HG03139 (cell line): Measurements from ENCODE around the gene RTBDN.
"Not testable (repeated sequence)": the region's sequence is repeated elsewhere in the genome, so short reads cannot be mapped to it uniquely, and the experiment has no call there.

Experiments
- ATAC-seq: cut with Tn5 transposase; IDR thresholded peaks from one replicate; pipeline ENCODE4 v1.9.1; 2021; ENCODE audit not compliant: unreplicated experiment

The RTBDN gene

GRCh38 chr19:12858041-12858928, 23.9 kb upstream of the RTBDN start:
- no peak for ATAC-seq

- ATAC-seq = no peak
Measured at GRCh38 chr19:12856653-12857052, 22.3 kb upstream of the RTBDN start.

GRCh38 chr19:12847159-12848139, 13.1 kb upstream of the RTBDN start:
- ATAC-seq = no peak

GRCh38 chr19:12846613-12847012, 12.2 kb upstream of the RTBDN start:
- ATAC-seq = not testable (repeated sequence)

- no peak for ATAC-seq
Measured at GRCh38 chr19:12843999-12844732, 9.8 kb upstream of the RTBDN start.

GRCh38 chr19:12843328-12843727, 8.9 kb upstream of the RTBDN start:
- ATAC-seq = no peak

GRCh38 chr19:12842511-12842910, 8.1 kb upstream of the RTBDN start:
- no peak for ATAC-seq

GRCh38 chr19:12841094-12841493, 6.7 kb upstream of the RTBDN start:
- ATAC-seq = no peak

- no peak for ATAC-seq
Measured at GRCh38 chr19:12840091-12841079, 6.0 kb upstream of the RTBDN start.

- ATAC-seq = no peak
Measured at GRCh38 chr19:12838886-12839756, 4.7 kb upstream of the RTBDN start.

- no peak for ATAC-seq
Measured at GRCh38 chr19:12838182-12838885, 4.0 kb upstream of the RTBDN start, which contains the start of gene MAST1. TSS of gene MAST1 (plus strand) at chr19:12838515. CDS start at chr19:12838573, 58 bp downstream.

GRCh38 chr19:12837225-12837624, 2.8 kb upstream of the RTBDN start:
- ATAC-seq = no peak

- no peak for ATAC-seq
Measured at GRCh38 chr19:12836529-12836863, 2.1 kb upstream of the RTBDN start.

GRCh38 chr19:12834976-12835757, 788 bp upstream of the RTBDN start:
- ATAC-seq = no peak

- ATAC-seq = no peak
Measured at GRCh38 chr19:12833738-12834565, 427 bp downstream of the RTBDN start.

GRCh38 chr19:12833418-12833737, 1.0 kb downstream of the RTBDN start:
- no peak for ATAC-seq

GRCh38 chr19:12828494-12828893, 5.9 kb downstream of the RTBDN start:
- no peak for ATAC-seq
